ENCODE results near the gene BIN1. TPM values are rescaled to one million over a fixed set of nuclear protein-coding genes. Genes with fewer than 3 reads are reported as not detected.

BIN1 gene
- total RNA-seq, 1 donor from 2014 or later = 90.9 TPM

DNA sequence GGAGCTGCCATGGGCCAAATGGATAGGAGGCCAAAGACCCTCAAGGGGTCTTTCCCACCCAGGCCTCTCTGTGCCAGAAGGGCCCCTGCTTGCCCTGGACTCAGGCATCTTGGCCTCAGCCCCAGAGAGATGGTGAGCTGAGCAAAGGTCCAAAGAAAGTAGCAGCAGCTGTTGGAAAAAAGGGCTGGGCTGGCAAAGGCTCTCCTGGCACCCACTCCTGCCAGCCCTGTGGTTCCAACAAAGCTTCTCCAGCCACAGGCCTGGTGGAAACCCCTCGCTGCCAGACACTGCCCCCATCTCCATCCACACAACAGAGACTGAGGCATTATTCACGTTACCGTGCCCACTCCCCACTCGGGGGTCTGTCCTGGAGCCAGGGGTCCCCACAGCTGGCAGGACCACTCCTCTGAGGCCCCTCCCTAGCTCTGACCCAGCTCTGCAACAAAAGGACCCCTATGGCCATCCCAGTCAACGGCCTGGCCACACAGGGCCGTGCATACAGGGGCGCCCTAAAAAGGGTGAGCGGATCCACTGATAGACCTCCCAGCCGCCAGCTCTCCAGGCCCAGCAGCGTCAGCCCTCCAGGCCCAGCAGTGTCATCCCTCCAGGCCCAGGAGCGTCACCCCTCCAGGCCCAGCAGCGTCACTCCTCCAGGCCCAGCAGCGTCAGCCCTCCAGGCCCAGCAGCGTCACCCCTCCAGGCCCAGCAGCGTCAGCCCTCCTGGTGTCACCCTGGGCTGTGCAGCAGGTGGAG is 10.1 kb downstream of the BIN1 start:
- TF ChIP-seq, protein P1, sequence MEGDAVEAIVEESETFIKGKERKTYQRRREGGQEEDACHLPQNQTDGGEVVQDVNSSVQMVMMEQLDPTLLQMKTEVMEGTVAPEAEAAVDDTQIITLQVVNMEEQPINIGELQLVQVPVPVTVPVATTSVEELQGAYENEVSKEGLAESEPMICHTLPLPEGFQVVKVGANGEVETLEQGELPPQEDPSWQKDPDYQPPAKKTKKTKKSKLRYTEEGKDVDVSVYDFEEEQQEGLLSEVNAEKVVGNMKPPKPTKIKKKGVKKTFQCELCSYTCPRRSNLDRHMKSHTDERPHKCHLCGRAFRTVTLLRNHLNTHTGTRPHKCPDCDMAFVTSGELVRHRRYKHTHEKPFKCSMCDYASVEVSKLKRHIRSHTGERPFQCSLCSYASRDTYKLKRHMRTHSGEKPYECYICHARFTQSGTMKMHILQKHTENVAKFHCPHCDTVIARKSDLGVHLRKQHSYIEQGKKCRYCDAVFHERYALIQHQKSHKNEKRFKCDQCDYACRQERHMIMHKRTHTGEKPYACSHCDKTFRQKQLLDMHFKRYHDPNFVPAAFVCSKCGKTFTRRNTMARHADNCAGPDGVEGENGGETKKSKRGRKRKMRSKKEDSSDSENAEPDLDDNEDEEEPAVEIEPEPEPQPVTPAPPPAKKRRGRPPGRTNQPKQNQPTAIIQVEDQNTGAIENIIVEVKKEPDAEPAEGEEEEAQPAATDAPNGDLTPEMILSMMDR (IDR thresholded peaks at IDR 0.05; ENCODE audit: insufficient read depth, low read length, poor library complexity, severe bottlenecking) = no peak
- Histone ChIP-seq H3K4me3 (ENCODE audit: low read depth, low read length) (no peak overlapping the region), H3K27me3 (ENCODE audit: control insufficient read depth, insufficient read depth, low read length) (no peaks in the 10 kb centered on the region), H3K36me3 (ENCODE audit: control insufficient read depth, insufficient read depth, low read length) (no peaks in the 10 kb centered on the region)
- DNase-seq (ENCODE audit: low read depth) = no peak

DNA sequence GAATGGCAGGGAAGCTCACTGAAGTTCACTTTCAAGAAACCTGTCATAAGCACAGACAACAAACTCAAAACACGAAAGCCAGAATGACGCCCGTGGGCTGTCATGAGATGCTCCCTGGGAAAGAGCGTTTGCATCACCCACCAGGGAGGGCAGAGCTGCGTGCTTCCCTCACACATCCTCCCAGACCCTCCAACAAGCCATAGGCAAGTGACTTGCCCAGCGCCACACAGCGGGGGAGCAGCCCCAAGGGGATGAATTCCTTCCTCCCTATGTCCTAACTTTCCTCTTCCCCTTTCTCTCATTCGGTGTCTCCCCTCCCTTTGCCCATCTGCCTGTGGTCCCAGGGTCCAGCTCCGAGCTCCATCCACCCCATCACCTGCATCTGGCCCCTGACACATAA is 10.7 kb downstream of the BIN1 start:
- DNase-seq (ENCODE audit: low read depth) = no peak

DNA sequence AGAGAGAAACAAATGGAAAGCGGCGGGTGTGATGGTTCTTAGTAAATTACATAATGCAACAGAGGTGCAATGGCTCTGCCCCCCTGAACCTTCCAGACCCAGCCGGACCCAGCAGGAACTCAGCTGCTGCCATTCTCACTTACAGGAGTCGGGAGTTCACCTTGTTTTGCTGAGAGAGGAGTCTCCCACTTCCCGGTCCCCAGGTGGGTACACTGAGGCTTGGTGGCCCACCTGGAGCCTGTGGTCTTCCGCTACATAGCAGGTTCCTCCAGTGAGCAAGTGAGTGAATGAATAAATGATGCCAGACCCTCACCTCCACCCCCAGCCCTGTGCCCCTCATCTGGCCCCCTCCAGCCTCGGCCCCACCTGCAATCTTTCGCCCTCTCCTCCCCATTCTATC is 11.2 kb downstream of the BIN1 start:
- no peak for DNase-seq (ENCODE audit: low read depth)
- no peaks in the 10 kb centered on the region for H3K36me3 ChIP-seq (ENCODE audit: control insufficient read depth, insufficient read depth, low read length)
- H3K27me3 ChIP-seq (ENCODE audit: control insufficient read depth, insufficient read depth, low read length) = no peaks in the 10 kb centered on the region

More for the DNA sequence above, 10.7 kb downstream of the BIN1 start:
- H3K27me3 ChIP-seq (ENCODE audit: control insufficient read depth, insufficient read depth, low read length) = no peaks in the 10 kb centered on the region
- TF ChIP-seq, protein P1 (IDR thresholded peaks at IDR 0.05; ENCODE audit: insufficient read depth, low read length, poor library complexity, severe bottlenecking) = no peak
- H3K4me3 ChIP-seq (ENCODE audit: low read depth, low read length) = no peak overlapping the region
- no peaks in the 10 kb centered on the region for H3K36me3 ChIP-seq (ENCODE audit: control insufficient read depth, insufficient read depth, low read length)

DNA sequence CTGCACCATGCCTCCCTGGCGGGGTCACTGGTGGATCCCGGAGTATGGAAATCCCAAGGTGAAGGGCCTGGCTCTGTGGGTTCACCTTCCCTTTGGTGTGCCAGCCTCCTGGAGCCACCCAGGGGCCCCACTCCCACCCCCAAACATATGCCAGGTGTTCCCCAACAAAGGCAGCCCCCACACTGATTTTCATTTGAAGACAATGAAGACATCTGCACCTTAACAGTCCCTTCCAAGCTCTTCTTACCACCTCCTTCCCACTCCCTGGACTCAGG is 11.7 kb downstream of the BIN1 start:
- H3K36me3 ChIP-seq (ENCODE audit: control insufficient read depth, insufficient read depth, low read length) = no peaks in the 10 kb centered on the region
- no peak for DNase-seq (ENCODE audit: low read depth)
- TF ChIP-seq, protein P1 (IDR thresholded peaks at IDR 0.05; ENCODE audit: insufficient read depth, low read length, poor library complexity, severe bottlenecking) = no peak
- H3K4me3 ChIP-seq (ENCODE audit: low read depth, low read length) = no peak overlapping the region
- H3K27me3 ChIP-seq (ENCODE audit: control insufficient read depth, insufficient read depth, low read length) = no peaks in the 10 kb centered on the region

More for the DNA sequence above, 11.2 kb downstream of the BIN1 start:
- TF ChIP-seq, protein P1 (IDR thresholded peaks at IDR 0.05; ENCODE audit: insufficient read depth, low read length, poor library complexity, severe bottlenecking) = no peak
- H3K4me3 ChIP-seq (ENCODE audit: low read depth, low read length) = no peak overlapping the region

DNA sequence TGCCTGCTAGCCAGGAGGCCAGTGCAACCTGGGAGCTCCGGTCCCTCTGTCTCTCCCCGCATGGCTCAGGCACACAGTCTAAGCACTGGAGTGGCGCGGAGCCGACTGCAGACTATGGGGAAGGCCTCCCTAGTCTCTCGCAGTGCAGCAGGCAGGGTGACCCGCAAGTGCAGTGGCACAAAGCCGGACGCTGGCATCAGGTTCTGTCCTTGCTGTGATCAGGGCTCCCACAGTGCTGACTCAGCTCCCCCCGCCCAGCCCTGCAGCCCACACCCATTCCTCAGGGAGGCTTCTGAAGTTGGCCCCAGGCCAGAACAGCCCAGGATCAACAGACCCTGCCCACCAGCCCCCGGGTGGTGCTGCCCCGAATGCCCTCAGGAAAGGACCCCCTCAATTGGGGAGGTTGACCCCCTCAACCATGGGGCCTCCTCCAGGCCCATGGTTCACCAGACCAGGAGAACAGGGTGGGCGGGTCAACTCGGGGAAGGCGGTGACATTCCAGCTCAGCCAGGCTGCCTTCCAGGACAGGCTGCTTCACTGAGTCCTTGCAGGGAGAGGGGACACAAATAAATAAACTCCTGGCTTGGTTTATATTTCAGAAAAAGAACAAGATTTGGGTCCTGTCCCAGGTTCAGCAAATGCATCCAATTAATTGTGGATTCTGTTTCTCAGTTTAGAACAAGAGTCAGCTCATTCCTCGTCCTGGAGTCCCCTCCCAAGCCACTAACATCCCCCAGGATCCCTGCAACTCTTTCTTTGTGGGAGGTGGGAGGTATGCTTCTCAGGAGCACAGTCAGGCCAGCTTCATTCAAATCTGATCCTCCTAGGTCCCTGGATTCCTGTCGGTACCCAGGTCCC is 12.2 kb downstream of the BIN1 start:
- no peak for DNase-seq (ENCODE audit: low read depth)
- H3K27me3 ChIP-seq (ENCODE audit: control insufficient read depth, insufficient read depth, low read length) = no peaks in the 10 kb centered on the region
- H3K4me3 ChIP-seq (ENCODE audit: low read depth, low read length) = no peak overlapping the region
- TF ChIP-seq, protein P1 (IDR thresholded peaks at IDR 0.05; ENCODE audit: insufficient read depth, low read length, poor library complexity, severe bottlenecking) = no peak
- no peaks in the 10 kb centered on the region for H3K36me3 ChIP-seq (ENCODE audit: control insufficient read depth, insufficient read depth, low read length)

All from kidney epithelial cell (primary cell).